ENCODE results near the gene TMEM132C.
"Not testable (repeated sequence)": the region's sequence is repeated elsewhere in the genome, so short reads cannot be mapped to it uniquely, and the experiment has no call there.

The TMEM132C gene

GRCh38 chr12:128564956-128565355, 298.0 kb downstream of the TMEM132C start:
- ATAC-seq (no peak), DNase-seq (no peak)

- ATAC-seq: no peak
These were observed 300.8 kb downstream of the TMEM132C start for GRCh38 chr12:128567730-128568129.

GRCh38 chr12:128570191-128571065, 303.5 kb downstream of the TMEM132C start:
- no peak for DNase-seq
- ATAC-seq: peak; percentile 57

More at GRCh38 chr12:128567730-128568129, 300.8 kb downstream of the TMEM132C start:
- no peak for DNase-seq

GRCh38 chr12:128571906-128572810, 305.2 kb downstream of the TMEM132C start:
- ATAC-seq (no peak), DNase-seq (no peak)

- no peak for ATAC-seq
- DNase-seq: no peak
These were observed 306.9 kb downstream of the TMEM132C start for GRCh38 chr12:128573907-128574306.

GRCh38 chr12:128578045-128578444, 311.1 kb downstream of the TMEM132C start:
- ATAC-seq: no peak

GRCh38 chr12:128581321-128581761, 314.4 kb downstream of the TMEM132C start:
- no peak for DNase-seq
- ATAC-seq: no peak

More at GRCh38 chr12:128578045-128578444, 311.1 kb downstream of the TMEM132C start:
- DNase-seq: no peak

GRCh38 chr12:128583453-128583852, 316.5 kb downstream of the TMEM132C start:
- no peak for ATAC-seq
- DNase-seq: no peak

GRCh38 chr12:128586451-128587029, 319.6 kb downstream of the TMEM132C start:
- ATAC-seq (no peak), DNase-seq (no peak)

- ATAC-seq: no peak
- DNase-seq: no peak
These were observed 320.9 kb downstream of the TMEM132C start for GRCh38 chr12:128587918-128588317.

GRCh38 chr12:128592220-128592744, 325.3 kb downstream of the TMEM132C start:
- ATAC-seq: no peak
- no peak for DNase-seq

- DNase-seq (no peak), ATAC-seq (no peak)
These were observed 327.6 kb downstream of the TMEM132C start for GRCh38 chr12:128594521-128594920.

GRCh38 chr12:128595609-128596008, 328.6 kb downstream of the TMEM132C start:
- no peak for ATAC-seq
- no peak for DNase-seq

- DNase-seq (no peak), ATAC-seq (no peak)
These were observed 333.9 kb downstream of the TMEM132C start for GRCh38 chr12:128600886-128601285.

GRCh38 chr12:128603573-128604115, 336.7 kb downstream of the TMEM132C start:
- no peak for DNase-seq
- no peak for ATAC-seq

- ATAC-seq, DNase-seq: not testable (repeated sequence)
These were observed 337.2 kb downstream of the TMEM132C start for GRCh38 chr12:128604219-128604618.

GRCh38 chr12:128606051-128606450, 339.1 kb downstream of the TMEM132C start:
- DNase-seq: no peak
- ATAC-seq: no peak

- ATAC-seq: no peak
These were observed 339.6 kb downstream of the TMEM132C start for GRCh38 chr12:128606538-128606937.

GRCh38 chr12:128606970-128607369, 340.0 kb downstream of the TMEM132C start:
- ATAC-seq: no peak
- DNase-seq: no peak

More at GRCh38 chr12:128606538-128606937, 339.6 kb downstream of the TMEM132C start:
- no peak for DNase-seq

- DNase-seq: no peak
- ATAC-seq: no peak
These were observed 340.7 kb downstream of the TMEM132C start for GRCh38 chr12:128607641-128608040.

GRCh38 chr12:128609861-128610260, 342.9 kb downstream of the TMEM132C start:
- DNase-seq (no peak), ATAC-seq (no peak)

- ATAC-seq: no peak
- no peak for DNase-seq
These were observed 344.8 kb downstream of the TMEM132C start for GRCh38 chr12:128611736-128612135.
